Subcutaneous adipose tissue (tissue), 4 donors: Measurements from ENCODE around the gene NFKB1. TPM values are rescaled to one million over a fixed set of nuclear protein-coding genes. Genes with fewer than 3 reads are reported as not detected.

Experiments used
- CTCF ChIP-seq: fragments of 450-650 bp; IDR thresholded peaks from one replicate; pipeline ENCODE4 v1.5.1; 2016; ENCODE audit warnings: low read depth, mild to moderate bottlenecking, control low read depth, antibody characterized with exemption, moderate library complexity
- total RNA-seq, 4 donors: library from RNA; depleted of rRNA; stranded (reverse); fragments of >200 nt; gene quantifications; one replicate each; pipeline ENCODE4 v1.1.0, GENCODE V29; 2016

Gene NFKB1
- total RNA-seq, 4 donors from 2014 or later = 30.4 to 35.4 (median 32.6) TPM

DNA sequence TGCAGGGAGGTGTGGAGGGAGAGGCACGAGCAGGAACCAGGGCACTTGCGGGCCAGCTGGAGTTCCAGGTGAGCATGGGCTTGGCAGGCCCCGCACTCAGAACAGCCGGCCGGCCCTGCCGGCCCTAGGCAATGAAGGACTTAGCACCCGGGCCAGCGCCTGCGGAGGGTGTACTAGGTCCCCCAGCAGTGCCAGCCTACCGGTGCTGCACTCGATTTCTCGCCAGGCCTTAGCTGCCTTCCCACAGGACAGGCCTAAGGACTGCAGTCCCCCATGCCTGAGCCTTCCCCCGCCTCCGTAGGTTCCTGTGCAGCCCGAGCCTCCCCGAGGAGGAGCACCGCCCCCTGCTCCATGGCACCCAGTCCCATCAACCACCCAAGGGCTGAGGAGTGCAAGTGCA is 18.0 kb upstream of the NFKB1 start:
- no peak for TF ChIP-seq CTCF

DNA sequence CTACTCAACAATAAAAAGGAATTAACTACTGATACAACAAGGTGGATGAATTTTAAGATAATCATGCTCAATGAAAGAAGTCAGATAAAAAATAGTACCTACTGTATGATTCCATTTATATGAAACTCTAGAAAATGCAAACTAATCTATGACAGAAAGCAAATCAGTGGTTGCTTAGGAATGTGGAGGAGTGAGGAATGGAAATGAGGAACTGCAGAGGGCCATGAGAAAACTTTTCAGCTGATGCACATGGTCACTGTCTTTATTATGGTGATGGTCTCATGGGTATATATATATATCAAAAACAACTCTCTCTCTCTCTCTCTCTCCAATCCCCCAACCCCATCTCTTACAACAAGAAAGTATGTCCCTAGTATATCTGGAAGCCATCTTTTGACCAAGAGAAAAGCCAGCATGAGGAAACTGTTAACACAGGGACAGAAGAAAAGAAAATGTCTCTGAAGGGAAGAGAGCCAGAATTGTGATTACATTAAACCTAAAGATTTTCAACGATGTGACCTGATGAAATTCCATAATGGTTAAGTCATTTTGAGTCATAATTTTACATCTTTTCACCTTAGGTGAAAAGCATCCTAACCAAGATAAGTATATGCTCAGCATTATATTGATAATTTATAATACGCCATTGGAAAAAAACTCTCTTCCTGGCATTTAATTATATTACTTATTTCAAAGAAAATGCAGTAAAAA is 8.5 kb upstream of the NFKB1 start:
- TF ChIP-seq CTCF = no peak

- TF ChIP-seq CTCF = no peak
These were observed 7.9 kb upstream of the NFKB1 start for GRCh38 chr4:102493257-102493656.

DNA sequence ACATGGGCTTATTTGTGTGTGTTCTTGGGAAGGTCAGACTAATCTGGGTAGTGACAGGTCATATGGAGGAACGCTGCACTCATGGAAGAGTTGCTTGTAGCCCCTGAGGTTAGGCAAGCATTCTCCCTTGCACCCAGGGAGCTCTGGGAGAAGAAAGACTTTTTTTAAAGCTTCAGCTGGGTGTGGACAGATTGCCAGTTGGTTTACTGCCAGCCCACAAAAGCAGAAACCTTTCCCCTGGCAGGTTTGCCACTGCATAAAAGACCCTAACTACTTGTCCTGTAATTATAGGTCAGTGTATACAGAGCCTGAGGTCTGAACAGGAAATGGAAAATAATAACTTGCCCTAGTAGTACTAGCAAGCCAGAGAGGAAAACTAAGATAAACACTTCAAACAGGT is 7.4 kb upstream of the NFKB1 start:
- no peak for TF ChIP-seq CTCF

DNA sequence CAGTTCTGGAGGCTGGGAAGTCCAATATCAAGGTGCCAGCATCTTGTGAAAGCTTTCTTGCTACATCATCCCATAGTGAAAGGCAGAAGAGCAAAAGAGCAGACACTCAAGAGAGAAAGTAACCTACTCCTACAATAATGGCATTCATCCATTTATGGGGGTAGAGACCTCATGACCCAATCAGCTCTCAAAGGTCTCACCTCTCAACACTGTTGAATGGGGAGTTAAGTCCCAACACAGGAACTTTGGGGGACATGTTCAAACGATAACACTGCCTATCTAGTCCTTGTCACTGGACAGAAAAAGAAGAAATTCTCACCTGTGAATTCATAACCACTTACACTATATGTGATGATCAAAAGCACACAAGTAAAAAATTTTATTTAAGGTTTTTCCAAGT is 6.6 kb upstream of the NFKB1 start:
- TF ChIP-seq CTCF = no peak

DNA sequence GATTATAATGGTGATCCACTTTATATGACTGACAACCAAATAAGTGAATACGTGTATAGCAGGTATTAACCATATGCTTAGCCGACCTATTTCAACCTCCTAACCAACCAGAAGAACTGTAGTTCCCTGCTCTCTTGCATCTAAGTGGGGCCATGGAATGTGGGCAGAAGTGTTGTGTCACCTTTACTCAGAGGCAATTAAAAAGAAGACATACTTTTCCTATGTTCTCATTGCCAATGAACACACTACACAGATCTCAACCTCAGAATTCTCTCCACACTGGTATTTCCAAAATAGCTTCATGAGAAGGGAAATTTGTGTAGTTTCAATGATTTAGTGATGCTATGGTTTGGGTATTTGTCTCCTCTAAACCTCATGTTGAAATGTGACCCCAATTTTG is 3.2 kb upstream of the NFKB1 start:
- TF ChIP-seq CTCF = no peak

- no peak for TF ChIP-seq CTCF
These were observed 835 bp upstream of the NFKB1 start for GRCh38 chr4:102500352-102500695.
